Activated naive CD8-positive, alpha-beta T cell (primary cell): ENCODE measurements around the gene CDK11A.
"Not testable (repeated sequence)": the region's sequence is repeated elsewhere in the genome, so short reads cannot be mapped to it uniquely, and the experiment has no call there.

ENCODE experiments used
- H3K27ac Mint-ChIP-seq: one replicate; pipeline ENCODE4 v1.8.0; 2021; ENCODE audit warnings: mixed read lengths
- H3K27me3 Mint-ChIP-seq: one replicate; pipeline ENCODE4 v1.8.0; 2021; ENCODE audit warnings: mixed read lengths
- H3K36me3 Mint-ChIP-seq: one replicate; pipeline ENCODE4 v1.8.0; 2021; ENCODE audit warnings: mixed read lengths
- H3K4me1 Mint-ChIP-seq: one replicate; pipeline ENCODE4 v1.8.0; 2021; ENCODE audit warnings: low read depth, mixed read lengths
- H3K4me3 Mint-ChIP-seq: one replicate; pipeline ENCODE4 v1.8.0; 2021; ENCODE audit warnings: mild to moderate bottlenecking, mixed read lengths
- H3K9me3 Mint-ChIP-seq: one replicate; pipeline ENCODE4 v1.8.0; 2021; ENCODE audit warnings: low read depth, mixed read lengths

Gene CDK11A

GRCh38 chr1:1742529-1742928, 18.4 kb upstream of the CDK11A start:
- H3K27ac Mint-ChIP-seq, H3K9me3 Mint-ChIP-seq, H3K27me3 Mint-ChIP-seq, H3K4me1 Mint-ChIP-seq, H3K36me3 Mint-ChIP-seq: not testable (repeated sequence)
- peak overlapping the region; percentile 56 for H3K4me3 Mint-ChIP-seq

- not testable (repeated sequence) for H3K36me3 Mint-ChIP-seq, H3K9me3 Mint-ChIP-seq, H3K4me3 Mint-ChIP-seq, H3K27ac Mint-ChIP-seq, H3K4me1 Mint-ChIP-seq, H3K27me3 Mint-ChIP-seq
These were observed 16.9 kb upstream of the CDK11A start for GRCh38 chr1:1741013-1741412.

GRCh38 chr1:1738799-1739337, 14.7 kb upstream of the CDK11A start:
- H3K36me3 Mint-ChIP-seq, H3K4me3 Mint-ChIP-seq, H3K27ac Mint-ChIP-seq, H3K9me3 Mint-ChIP-seq, H3K4me1 Mint-ChIP-seq, H3K27me3 Mint-ChIP-seq: not testable (repeated sequence)

GRCh38 chr1:1737675-1738590, 13.8 kb upstream of the CDK11A start:
- H3K4me3 Mint-ChIP-seq, H3K9me3 Mint-ChIP-seq, H3K27ac Mint-ChIP-seq, H3K4me1 Mint-ChIP-seq, H3K36me3 Mint-ChIP-seq, H3K27me3 Mint-ChIP-seq: not testable (repeated sequence)

- Mint-ChIP-seq H3K4me3 (no peak overlapping the region), H3K27ac (no peak overlapping the region), H3K9me3 (no peaks in the 10 kb centered on the region), H3K27me3 (no peaks in the 10 kb centered on the region), H3K36me3 (no peaks in the 10 kb centered on the region), H3K4me1 (peaks cover 11% of the 10 kb centered on the region)
These were observed 8.2 kb upstream of the CDK11A start for GRCh38 chr1:1732381-1732780.

- Mint-ChIP-seq H3K27me3 (no peaks in the 10 kb centered on the region), H3K4me1 (peaks cover 11% of the 10 kb centered on the region), H3K27ac (no peak overlapping the region), H3K9me3 (no peaks in the 10 kb centered on the region), H3K4me3 (no peak overlapping the region), H3K36me3 (no peaks in the 10 kb centered on the region)
These were observed 6.7 kb upstream of the CDK11A start for GRCh38 chr1:1730870-1731269.

GRCh38 chr1:1730230-1730629, 6.1 kb upstream of the CDK11A start:
- not testable (repeated sequence) for H3K27me3 Mint-ChIP-seq, H3K27ac Mint-ChIP-seq, H3K4me3 Mint-ChIP-seq, H3K9me3 Mint-ChIP-seq, H3K36me3 Mint-ChIP-seq
- H3K4me1 Mint-ChIP-seq, result peaks cover 11% of the 10 kb centered on the region

GRCh38 chr1:1729116-1729816, 5.1 kb upstream of the CDK11A start:
- Mint-ChIP-seq H3K27ac (peak overlapping the region; percentile 86), H3K4me1 (peaks cover 14% of the 10 kb centered on the region)
- H3K4me3 Mint-ChIP-seq, H3K9me3 Mint-ChIP-seq, H3K27me3 Mint-ChIP-seq, H3K36me3 Mint-ChIP-seq: not testable (repeated sequence)

GRCh38 chr1:1728308-1729005, 4.3 kb upstream of the CDK11A start:
- not testable (repeated sequence) for H3K36me3 Mint-ChIP-seq, H3K9me3 Mint-ChIP-seq, H3K27me3 Mint-ChIP-seq, H3K4me3 Mint-ChIP-seq
- Mint-ChIP-seq H3K4me1 (peaks cover 14% of the 10 kb centered on the region), H3K27ac (peak overlapping the region; percentile 86)

GRCh38 chr1:1727131-1727651, 3.0 kb upstream of the CDK11A start:
- H3K4me1 Mint-ChIP-seq, result peaks cover 14% of the 10 kb centered on the region
- not testable (repeated sequence) for H3K4me3 Mint-ChIP-seq, H3K27ac Mint-ChIP-seq, H3K36me3 Mint-ChIP-seq, H3K27me3 Mint-ChIP-seq, H3K9me3 Mint-ChIP-seq

- H3K27me3 Mint-ChIP-seq, H3K9me3 Mint-ChIP-seq, H3K36me3 Mint-ChIP-seq: not testable (repeated sequence)
- Mint-ChIP-seq H3K4me1 (peaks cover 20% of the 10 kb centered on the region), H3K4me3 (peak overlapping the region; percentile 77), H3K27ac (peak overlapping the region; percentile 54)
These were observed 1.9 kb upstream of the CDK11A start for GRCh38 chr1:1726088-1726487.

- Mint-ChIP-seq H3K27ac (peak overlapping the region; percentile 41), H3K36me3 (peaks cover 5% of the 10 kb centered on the region), H3K4me1 (peaks cover 12% of the 10 kb centered on the region), H3K27me3 (no peaks in the 10 kb centered on the region), H3K9me3 (no peaks in the 10 kb centered on the region), H3K4me3 (no peak overlapping the region)
These were observed 3.0 kb downstream of the CDK11A start for GRCh38 chr1:1721201-1721600.

GRCh38 chr1:1715109-1715883, 8.9 kb downstream of the CDK11A start:
- not testable (repeated sequence) for H3K36me3 Mint-ChIP-seq, H3K27ac Mint-ChIP-seq, H3K4me1 Mint-ChIP-seq, H3K4me3 Mint-ChIP-seq, H3K27me3 Mint-ChIP-seq, H3K9me3 Mint-ChIP-seq

GRCh38 chr1:1707897-1708296, 16.3 kb downstream of the CDK11A start:
- H3K4me3 Mint-ChIP-seq, H3K36me3 Mint-ChIP-seq, H3K4me1 Mint-ChIP-seq, H3K9me3 Mint-ChIP-seq, H3K27ac Mint-ChIP-seq, H3K27me3 Mint-ChIP-seq: not testable (repeated sequence)
